ENCODE measurements around the gene NAALADL2. TPM values are rescaled to one million over a fixed set of nuclear protein-coding genes. Genes with fewer than 3 reads are reported as not detected.
"Not testable (repeated sequence)": the region's sequence is repeated elsewhere in the genome, so short reads cannot be mapped to it uniquely, and the experiment has no call there.

NAALADL2 gene
- total and polyA plus RNA-seq, 9 of the 15 experiments (the other 6 are each of a cell fraction or from before 2014, with no cell fraction given), result 0.29 to 1.1 (median 0.79) TPM; not detected in 1

DNA sequence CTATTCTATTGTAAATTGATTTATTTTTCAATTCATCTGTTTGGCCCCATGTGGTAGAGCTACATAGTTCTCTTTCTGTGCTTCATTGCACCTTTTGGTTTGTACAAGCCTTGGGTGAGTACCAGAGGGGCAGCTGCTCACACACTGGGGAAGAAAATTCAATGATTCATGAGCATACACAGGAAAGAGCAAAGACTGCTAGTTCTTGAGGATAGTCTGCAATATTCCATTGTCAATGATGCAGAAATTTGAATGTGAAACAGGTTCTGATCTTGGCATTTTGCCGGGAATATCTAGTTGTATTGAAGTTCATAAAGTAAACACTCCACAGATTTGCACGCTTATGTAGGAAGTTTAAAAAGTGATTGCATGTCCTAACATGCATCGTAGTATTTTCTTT, 304.6 kb downstream of the NAALADL2 start (continued):
- TF ChIP-seq PRPF4 (IDR thresholded peaks at IDR 0.05; ENCODE audit: insufficient read depth, low read depth, low read length, poor library complexity, severe bottlenecking) (no peak), HDAC2 (IDR thresholded peaks at IDR 0.05) (no peak), MIER1 (IDR thresholded peaks at IDR 0.05; ENCODE audit: low read depth) (no peak)

DNA sequence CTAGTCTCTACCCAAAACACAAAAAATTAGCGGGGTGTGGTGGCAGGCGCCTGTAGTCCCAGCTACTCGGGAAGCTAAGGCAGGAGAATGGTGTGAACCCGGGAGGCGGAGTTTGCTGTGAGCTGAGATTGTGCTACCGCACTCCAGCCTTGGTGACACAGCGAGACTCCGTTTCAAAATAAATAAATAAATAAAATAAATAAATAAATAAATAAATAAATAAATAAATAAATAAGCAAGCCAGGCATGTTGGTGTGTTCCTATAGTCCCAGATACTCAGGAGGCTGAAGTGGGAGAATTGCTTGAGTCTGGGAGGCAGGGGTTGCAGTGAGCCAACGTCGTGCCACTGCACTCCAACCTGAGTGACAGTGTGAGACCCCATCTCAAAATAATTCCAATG, 314.0 kb downstream of the NAALADL2 start:
- FAIRE-seq, POLR2A ChIA-PET: not testable (repeated sequence)
- 3% methylated on average over 10 of the region's 10 CpGs for WGBS (ENCODE audit: insufficient coverage, low coverage, missing lambda C conversion rate)

DNA sequence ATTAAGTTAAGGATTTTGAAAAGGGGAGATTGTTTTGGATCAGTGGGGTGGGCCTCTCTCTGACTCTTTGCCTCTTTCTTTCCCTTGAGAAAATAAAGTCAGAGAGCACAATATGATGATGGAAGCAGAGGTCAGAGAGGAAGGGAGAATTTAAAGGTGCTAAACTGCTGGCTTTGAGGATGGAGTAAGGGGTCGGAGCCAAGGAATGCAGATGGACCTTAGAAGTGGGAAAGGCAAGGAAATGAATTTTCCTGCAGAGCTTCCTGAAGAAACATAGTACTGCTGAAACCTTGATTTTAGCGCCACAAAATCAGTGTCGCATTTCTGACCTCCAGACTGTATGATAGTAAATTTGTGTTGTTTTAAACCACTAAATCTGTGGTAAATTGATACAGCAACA, 317.4 kb downstream of the NAALADL2 start:
- no peak overlapping the region for H3K4me2 ChIP-seq (ENCODE audit: insufficient read depth, low read length)
- H3K79me2 ChIP-seq (ENCODE audit: control insufficient read depth, insufficient read depth, low read length), result no peaks in the 10 kb centered on the region
- no peaks in the 10 kb centered on the region for H3K9me1 ChIP-seq (ENCODE audit: control insufficient read depth, insufficient read depth, low read length)
- no peaks in the 10 kb centered on the region for H3K4me1 ChIP-seq (replicated peaks in 1 of 2; ENCODE audit: control insufficient read depth in 2 of 2, insufficient read depth in 2 of 2, low read length in 2 of 2)
- H4K20me1 ChIP-seq (replicated peaks; ENCODE audit: control insufficient read depth, insufficient read depth, low read length), result no peaks in the 10 kb centered on the region
- no peaks in the 10 kb centered on the region for H3K9me3 ChIP-seq (replicated peaks; ENCODE audit: control insufficient read depth, insufficient read depth, low read depth, low read length)
- no peak overlapping the region for H3K9ac ChIP-seq (ENCODE audit: insufficient read depth in 1 of 2, low read depth in 2 of 2, low read length in 2 of 2)
- ChIA-PET CTCF (ENCODE audit: low intra/inter-chr PET ratio) (no interaction called here), POLR2A (no interaction called here)
- no TSS peak for BruUV-seq (replicated peaks)
- WGBS (ENCODE audit: insufficient coverage, low coverage, missing lambda C conversion rate), result 0% methylated on average over 3 of the region's 3 CpGs
- ATAC-seq (no peak), FAIRE-seq (no peak), DNase-seq (ENCODE audit: extremely low read depth in 1 of 4, low spot score in 3 of 4) (no peak)
- H3K27me3 ChIP-seq (ENCODE audit: control insufficient read depth in 2 of 2, insufficient read depth in 2 of 2, low read length in 2 of 2), result no peaks in the 10 kb centered on the region
- no peaks in the 10 kb centered on the region for H3K36me3 ChIP-seq (ENCODE audit: control insufficient read depth, insufficient read depth, low read length)
- no peak overlapping the region for H3K4me3 ChIP-seq
- intact Hi-C loops (cut with micrococcal nuclease), result no loop called here
- H2AFZ ChIP-seq (ENCODE audit: low read depth, low read length), result no peak overlapping the region
- H3K27ac ChIP-seq (ENCODE audit: extremely low read depth, low read depth, low read length), result no peak overlapping the region
- in situ Hi-C loops (cut with MboI), result no loop called here
- no peak for TF ChIP-seq FOXA3 (CRISPR knock-in tag; conservative IDR thresholded peaks at IDR 0.05 in 1 of 2, IDR thresholded peaks at IDR 0.05 in 1 of 2)
- no peak for TF ChIP-seq ETV1 (tag; conservative IDR thresholded peaks at IDR 0.05; ENCODE audit: low read depth)
- no peak for TF ChIP-seq CCAR2 (IDR thresholded peaks at IDR 0.05; ENCODE audit: low read depth, low read length)
- TF ChIP-seq, protein P1, sequence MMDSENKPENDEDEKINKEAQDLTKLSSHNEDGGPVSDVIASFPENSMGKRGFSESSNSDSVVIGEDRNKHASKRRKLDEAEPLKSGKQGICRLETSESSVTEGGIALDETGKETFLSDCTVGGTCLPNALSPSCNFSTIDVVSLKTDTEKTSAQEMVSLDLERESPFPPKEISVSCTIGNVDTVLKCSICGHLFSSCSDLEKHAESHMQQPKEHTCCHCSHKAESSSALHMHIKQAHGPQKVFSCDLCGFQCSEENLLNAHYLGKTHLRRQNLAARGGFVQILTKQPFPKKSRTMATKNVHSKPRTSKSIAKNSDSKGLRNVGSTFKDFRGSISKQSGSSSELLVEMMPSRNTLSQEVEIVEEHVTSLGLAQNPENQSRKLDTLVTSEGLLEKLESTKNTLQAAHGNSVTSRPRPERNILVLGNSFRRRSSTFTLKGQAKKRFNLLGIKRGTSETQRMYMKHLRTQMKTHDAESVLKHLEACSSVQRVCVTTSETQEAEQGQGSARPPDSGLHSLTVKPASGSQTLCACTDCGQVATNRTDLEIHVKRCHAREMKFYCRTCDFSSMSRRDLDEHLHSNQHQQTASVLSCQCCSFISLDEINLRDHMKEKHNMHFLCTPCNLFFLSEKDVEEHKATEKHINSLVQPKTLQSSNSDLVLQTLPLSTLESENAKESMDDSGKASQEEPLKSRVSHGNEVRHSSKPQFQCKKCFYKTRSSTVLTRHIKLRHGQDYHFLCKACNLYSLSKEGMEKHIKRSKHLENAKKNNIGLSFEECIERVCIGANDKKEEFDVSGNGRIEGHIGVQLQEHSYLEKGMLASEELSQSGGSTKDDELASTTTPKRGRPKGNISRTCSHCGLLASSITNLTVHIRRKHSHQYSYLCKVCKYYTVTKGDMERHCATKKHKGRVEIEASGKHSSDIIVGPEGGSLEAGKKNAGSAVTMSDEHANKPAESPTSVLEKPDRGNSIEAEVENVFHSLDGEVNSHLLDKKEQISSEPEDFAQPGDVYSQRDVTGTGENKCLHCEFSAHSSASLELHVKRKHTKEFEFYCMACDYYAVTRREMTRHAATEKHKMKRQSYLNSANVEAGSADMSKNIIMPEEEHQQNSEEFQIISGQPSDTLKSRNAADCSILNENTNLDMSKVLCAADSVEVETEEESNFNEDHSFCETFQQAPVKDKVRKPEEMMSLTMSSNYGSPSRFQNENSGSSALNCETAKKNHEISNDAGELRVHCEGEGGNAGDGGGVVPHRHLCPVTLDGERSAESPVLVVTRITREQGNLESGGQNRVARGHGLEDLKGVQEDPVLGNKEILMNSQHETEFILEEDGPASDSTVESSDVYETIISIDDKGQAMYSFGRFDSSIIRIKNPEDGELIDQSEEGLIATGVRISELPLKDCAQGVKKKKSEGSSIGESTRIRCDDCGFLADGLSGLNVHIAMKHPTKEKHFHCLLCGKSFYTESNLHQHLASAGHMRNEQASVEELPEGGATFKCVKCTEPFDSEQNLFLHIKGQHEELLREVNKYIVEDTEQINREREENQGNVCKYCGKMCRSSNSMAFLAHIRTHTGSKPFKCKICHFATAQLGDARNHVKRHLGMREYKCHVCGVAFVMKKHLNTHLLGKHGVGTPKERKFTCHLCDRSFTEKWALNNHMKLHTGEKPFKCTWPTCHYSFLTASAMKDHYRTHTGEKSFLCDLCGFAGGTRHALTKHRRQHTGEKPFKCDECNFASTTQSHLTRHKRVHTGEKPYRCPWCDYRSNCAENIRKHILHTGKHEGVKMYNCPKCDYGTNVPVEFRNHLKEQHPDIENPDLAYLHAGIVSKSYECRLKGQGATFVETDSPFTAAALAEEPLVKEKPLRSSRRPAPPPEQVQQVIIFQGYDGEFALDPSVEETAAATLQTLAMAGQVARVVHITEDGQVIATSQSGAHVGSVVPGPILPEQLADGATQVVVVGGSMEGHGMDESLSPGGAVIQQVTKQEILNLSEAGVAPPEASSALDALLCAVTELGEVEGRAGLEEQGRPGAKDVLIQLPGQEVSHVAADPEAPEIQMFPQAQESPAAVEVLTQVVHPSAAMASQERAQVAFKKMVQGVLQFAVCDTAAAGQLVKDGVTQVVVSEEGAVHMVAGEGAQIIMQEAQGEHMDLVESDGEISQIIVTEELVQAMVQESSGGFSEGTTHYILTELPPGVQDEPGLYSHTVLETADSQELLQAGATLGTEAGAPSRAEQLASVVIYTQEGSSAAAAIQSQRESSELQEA (IDR thresholded peaks at IDR 0.05; ENCODE audit: low read depth), result no peak

More for the DNA sequence above, 314.0 kb downstream of the NAALADL2 start:
- H3K9me1 ChIP-seq (ENCODE audit: control insufficient read depth, insufficient read depth, low read length); ATAC-seq; H3K9ac ChIP-seq (ENCODE audit: insufficient read depth in 1 of 2, low read depth in 2 of 2, low read length in 2 of 2); DNase-seq (ENCODE audit: extremely low read depth in 1 of 4, low spot score in 3 of 4); H3K4me3 ChIP-seq; H2AFZ ChIP-seq (ENCODE audit: low read depth, low read length); BruUV-seq (replicated peaks); H3K27ac ChIP-seq (ENCODE audit: extremely low read depth, low read depth, low read length); H3K36me3 ChIP-seq (ENCODE audit: control insufficient read depth, insufficient read depth, low read length); H3K27me3 ChIP-seq (ENCODE audit: control insufficient read depth in 2 of 2, insufficient read depth in 2 of 2, low read length in 2 of 2); H3K4me2 ChIP-seq (ENCODE audit: insufficient read depth, low read length); H3K9me3 ChIP-seq (replicated peaks; ENCODE audit: control insufficient read depth, insufficient read depth, low read depth, low read length); H3K79me2 ChIP-seq (ENCODE audit: control insufficient read depth, insufficient read depth, low read length); H4K20me1 ChIP-seq (replicated peaks; ENCODE audit: control insufficient read depth, insufficient read depth, low read length); intact Hi-C loops (cut with micrococcal nuclease); H3K4me1 ChIP-seq (replicated peaks in 1 of 2; ENCODE audit: control insufficient read depth in 2 of 2, insufficient read depth in 2 of 2, low read length in 2 of 2); in situ Hi-C loops (cut with MboI); CTCF ChIA-PET (ENCODE audit: low intra/inter-chr PET ratio): not testable (repeated sequence)
